ENCODE measurements around the gene FBLN1. TPM values are rescaled to one million over a fixed set of nuclear protein-coding genes. Genes with fewer than 3 reads are reported as not detected.
"Not testable (repeated sequence)": the region's sequence is repeated elsewhere in the genome, so short reads cannot be mapped to it uniquely, and the experiment has no call there.

Gene FBLN1
- total RNA-seq, 1 donor from 2014 or later: 0.13 TPM

- no peak for DNase-seq (ENCODE audit: low read depth, low spot score)
Measured at GRCh38 chr22:45582236-45582954, 79.7 kb downstream of the FBLN1 start.

DNA sequence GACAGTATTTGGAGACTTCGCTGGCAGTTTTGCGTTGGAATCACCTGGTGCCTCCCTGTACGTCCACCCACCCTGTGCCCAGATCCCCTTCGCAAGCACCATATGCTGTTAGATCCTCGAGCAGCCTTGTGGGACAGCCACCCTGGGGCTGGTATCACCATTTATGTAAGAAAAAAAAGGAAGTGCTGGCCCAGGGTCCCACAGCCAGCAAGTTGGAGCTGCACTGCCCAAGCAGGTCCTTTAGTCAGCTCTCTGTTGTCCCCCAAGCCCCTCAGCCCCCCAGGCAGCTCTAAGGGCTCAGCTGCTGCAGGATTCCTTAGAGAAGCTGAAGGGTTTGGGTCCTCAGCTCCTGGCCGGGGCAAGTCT lies 80.3 kb downstream of the FBLN1 start:
- DNase-seq (ENCODE audit: low read depth, low spot score): no peak

- DNase-seq (ENCODE audit: low read depth, low spot score): no peak
Measured at GRCh38 chr22:45583504-45583903, 80.8 kb downstream of the FBLN1 start.

DNA sequence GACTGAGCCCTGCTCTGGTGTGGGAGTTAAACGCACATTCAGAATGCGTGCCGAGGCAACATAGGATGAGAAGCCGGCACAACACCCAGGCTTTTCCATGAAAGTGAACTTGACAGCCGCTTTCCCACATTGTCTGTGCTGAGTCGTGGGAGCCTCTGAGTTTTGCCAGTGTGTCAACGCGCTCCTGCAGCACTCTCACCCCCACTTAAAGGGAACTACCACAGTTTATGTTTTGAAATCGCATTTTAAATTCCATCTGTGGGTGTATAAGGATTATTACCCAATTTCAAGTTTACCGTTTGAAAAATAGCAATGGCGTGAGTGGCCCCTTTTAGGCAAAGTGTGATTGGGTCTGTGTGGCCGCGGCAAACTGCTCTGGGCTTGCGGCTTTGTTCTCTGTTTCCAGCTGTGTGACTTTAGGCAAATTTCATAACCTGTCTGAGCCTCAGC lies 81.5 kb downstream of the FBLN1 start:
- no peak for DNase-seq (ENCODE audit: low read depth, low spot score)

DNA sequence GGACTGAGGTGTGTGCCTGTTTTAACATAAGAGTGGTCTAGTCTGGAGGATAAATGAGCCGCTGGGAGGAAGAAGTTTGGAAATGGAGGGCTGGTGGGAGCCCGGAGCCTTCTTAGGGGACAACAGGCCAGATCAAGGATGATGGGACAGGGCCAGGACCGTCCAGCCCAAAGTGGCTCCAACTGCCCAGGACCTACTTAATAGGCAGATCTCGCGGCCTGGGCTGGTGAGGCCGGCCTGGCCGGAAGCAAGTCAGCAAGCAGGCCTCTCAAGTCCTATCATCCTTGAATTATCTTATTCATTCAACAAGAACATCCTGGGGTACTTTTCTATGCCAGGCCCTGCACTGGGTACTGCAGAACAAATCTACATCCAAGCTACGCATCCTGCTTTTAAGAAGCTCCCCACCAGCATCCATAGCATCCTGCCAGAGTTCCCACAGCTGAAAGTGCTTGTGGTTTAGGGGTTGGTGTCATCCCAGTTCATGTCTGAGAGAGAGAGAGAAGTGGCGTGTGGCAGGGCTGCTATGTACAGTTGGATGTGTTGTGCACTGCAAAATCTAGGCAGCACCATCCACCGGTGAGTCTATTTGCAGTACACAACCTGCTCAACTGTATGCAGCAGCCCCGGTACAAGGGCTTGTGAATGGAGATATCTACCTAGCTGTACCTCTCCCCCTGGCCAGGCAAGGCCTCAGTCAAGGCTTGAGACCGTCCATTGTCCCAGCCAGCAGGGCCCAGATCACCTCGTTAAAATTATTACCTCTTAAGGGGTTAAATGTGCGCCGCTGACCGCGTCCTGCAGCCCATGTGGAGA lies 82.1 kb downstream of the FBLN1 start:
- DNase-seq (ENCODE audit: low read depth, low spot score): no peak

DNA sequence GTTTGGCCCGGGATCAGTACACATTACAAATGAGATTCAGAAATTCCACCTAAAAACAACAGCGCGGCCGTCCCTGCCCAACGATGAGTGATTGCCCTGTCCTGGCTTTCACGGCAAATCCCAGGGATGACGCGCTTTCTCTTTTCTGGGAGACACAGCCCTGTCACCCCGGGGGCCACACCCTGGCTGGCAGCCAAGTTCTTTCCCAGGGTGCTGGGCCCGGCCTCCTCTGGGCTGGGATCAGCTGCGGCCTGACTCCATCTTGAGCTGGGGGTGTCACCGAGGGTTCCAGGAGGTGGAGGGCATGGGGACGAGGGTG lies 82.7 kb downstream of the FBLN1 start:
- DNase-seq (ENCODE audit: low read depth, low spot score): no peak

DNA sequence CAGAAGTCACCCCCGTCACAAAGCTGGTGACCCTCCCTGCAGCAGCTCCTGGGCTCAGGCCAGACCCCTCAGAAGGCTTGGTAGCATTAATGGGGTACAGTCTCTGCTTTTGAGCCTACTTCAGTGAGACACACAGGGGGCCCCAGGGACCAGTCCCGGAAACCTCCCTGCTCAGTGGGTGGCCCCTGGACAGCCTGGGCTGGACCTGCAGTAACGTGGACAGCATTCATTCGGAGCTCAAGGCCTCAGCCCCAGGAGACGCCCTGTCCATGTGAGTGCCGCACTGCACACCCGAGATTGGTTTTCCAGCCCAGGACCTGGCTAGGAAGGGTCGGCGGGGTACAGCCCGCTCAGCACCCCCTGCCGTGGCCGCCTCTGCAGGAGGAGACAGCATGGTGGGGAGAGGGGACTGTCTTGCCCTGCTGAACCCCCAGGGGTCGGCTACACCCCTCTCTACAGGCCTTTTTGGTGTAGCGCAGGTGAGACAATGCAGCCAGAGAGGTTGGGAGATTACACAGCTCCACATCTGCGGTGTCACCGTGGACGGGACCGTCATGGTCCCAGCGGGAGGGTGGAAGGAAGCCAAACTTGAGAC lies 83.4 kb downstream of the FBLN1 start:
- no peak for DNase-seq (ENCODE audit: low read depth, low spot score)

GRCh38 chr22:45586651-45587405 lies 84.1 kb downstream of the FBLN1 start:
- no peak for DNase-seq (ENCODE audit: low read depth, low spot score)

- no peak for DNase-seq (ENCODE audit: low read depth, low spot score)
Measured at GRCh38 chr22:45587638-45588505, 85.2 kb downstream of the FBLN1 start.

DNA sequence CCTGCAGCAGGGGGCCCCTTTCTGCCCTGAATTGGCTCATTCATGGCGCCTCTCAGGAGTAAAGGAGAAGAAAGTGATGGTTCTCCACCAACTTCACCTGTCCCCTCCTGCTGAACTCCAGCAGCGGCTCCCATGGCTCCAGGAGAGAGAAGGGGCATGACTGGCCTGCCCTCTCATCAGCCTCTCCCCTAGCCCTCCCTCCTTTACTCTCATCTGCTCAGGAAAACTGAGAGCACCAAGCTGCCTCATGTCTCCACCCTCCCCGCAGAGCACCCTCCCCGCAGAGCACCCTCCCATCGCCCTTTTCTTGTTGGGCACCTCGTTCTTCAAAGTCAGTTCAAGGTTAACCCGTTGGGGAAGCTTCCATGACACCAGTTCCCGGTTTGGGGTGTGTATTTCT lies 86.9 kb downstream of the FBLN1 start:
- no peak for DNase-seq (ENCODE audit: low read depth, low spot score)

GRCh38 chr22:45590262-45590661 lies 87.6 kb downstream of the FBLN1 start:
- no peak for DNase-seq (ENCODE audit: low read depth, low spot score)

DNA sequence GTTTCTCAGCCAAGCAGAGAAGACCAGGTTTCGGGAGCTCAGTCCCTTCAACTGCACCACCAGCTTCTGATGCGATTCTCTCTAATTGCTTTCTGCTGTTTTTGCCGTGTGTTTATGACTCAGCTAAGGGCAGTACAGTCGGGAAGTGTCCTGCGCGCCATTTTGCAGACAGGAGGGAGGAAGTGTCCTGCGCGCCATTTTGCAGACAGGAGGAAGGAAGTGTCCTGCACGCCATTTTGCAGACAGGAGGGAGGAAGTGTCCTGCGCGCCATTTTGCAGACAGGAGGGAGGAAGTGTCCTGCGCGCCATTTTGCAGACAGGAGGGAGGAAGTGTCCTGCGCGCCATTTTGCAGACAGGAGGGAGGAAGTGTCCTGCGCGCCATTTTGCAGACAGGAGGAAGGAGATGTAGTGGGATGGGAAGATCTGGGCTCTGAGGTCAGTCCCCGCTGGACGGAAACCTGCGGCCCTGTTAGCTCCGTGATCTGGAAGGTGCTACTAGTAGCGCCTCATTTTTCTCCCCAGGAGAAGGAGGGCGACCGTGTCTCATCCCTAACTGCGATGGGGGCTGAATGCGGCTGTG lies 89.0 kb downstream of the FBLN1 start:
- DNase-seq (ENCODE audit: low read depth, low spot score): not testable (repeated sequence)

DNA sequence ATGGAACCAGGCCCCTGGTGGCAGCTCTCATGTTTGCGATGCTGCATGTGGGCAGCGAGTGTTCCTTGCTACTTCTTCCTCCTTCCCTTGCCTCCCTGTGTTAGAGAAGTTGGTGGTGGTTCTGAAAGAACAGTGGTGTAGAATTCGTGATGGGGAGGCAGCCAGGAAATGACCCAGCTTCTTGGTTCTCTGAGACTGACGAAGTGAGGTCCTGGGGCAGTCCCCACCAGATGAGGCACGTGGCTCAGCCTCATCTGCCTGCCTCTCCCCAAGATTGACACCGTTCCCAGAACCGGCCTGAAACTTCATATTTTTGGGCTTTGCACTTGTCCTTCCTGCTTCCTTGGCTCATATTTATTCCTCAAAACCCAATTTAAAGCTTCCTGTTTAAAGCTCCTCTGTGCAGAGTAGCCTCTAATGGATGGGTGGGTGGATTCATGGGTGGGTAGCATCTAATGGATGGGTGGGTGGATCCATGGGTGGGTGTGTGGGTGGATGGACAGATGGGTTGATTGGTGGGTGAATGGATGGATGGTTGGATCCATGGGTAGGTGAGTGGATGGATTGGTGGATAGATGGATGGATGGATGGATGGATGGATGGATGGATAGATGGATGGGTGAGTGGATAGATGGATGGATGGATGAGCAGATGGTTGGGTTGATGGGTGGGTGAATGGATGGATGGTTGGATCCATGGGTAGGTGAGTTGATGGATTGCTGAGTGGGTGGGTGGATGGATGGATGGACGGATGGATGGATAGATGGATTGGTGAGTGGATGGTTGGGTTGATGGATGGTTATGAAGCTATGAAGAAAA lies 91.6 kb downstream of the FBLN1 start:
- DNase-seq (ENCODE audit: low read depth, low spot score): no peak

- no peak for DNase-seq (ENCODE audit: low read depth, low spot score)
Measured at GRCh38 chr22:45597460-45598192, 94.9 kb downstream of the FBLN1 start.

DNA sequence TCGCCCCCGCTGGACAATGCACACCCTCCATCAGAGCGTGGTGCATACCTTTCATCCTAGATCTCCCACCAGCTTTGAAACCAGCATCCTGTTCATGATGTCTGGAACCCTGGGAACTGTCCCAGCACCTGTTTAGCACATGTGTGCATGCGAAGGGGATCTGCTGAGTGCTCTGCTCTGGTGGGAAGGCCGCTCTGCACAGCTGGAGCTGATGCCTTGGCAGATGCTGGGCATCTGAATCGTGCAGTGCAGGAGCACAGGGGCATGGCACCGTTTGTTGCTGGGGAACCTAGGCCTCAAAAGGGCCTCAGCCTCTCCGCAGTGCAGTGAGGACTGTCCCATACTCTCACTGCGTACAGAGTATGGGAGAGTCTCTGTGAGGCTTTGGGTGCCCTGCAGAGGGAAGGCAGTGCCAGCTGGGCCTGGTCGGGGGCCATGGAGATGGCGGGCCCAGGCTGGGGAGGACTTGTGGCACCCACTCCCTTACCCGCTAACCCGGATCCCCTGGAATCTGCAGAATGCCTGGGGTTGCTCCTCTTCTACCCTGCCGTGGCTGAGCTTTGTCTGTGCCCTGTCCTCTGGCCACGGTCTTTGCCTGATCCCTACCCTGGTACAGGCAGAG lies 96.0 kb downstream of the FBLN1 start:
- no peak for DNase-seq (ENCODE audit: low read depth, low spot score)

DNA sequence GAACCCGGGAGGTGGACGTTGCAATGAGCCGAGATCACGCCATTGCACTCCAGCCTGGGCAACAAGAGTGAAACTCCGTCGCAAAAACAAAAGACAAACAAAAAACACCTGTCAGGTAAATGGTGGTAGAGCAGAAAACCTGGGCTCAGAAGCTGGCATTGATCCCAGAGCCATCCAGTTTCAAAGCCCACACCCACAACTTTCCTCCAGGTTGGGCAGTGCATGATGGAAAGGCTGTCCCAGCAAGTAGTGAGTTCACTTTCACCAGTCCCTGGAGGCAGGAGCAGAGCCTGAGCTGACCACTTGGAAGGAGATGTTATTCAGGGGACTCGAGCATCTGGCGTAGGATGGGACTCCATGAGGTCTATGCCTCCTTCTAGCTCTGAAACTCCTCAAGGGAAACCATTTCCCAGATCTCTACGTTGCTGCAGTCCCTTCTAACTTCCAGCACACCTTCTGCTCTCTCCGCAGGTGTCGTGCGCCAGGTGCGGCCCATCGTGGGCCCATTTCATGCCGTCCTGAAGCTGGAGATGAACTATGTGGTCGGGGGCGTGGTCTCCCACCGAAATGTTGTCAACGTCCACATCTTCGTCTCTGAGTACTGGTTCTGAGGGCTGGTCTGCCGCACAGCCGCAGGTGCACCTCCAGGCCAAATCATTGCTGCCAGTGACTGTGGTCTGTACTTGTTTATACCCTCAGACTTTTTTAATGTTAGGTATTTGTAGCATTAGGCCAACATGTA lies 97.3 kb downstream of the FBLN1 start:
- DNase-seq (ENCODE audit: low read depth, low spot score): no peak

- DNase-seq (ENCODE audit: low read depth, low spot score): no peak
Measured at GRCh38 chr22:45600790-45601730, 98.4 kb downstream of the FBLN1 start.

Data from pulmonary artery endothelial cell (primary cell).